ENCODE measurements around the gene CCDC15. TPM values are rescaled to one million over a fixed set of nuclear protein-coding genes. Genes with fewer than 3 reads are reported as not detected.

CCDC15 gene
- total RNA-seq, 1 experiment from 2014 or later = 2.8 TPM

- no peaks in the 10 kb centered on the region; a peak in 1 of 7 replicates for H3K36me3 Mint-ChIP-seq (ENCODE audit: insufficient read depth in 1 of 3, low read depth in 3 of 3)
- H3K79me1 ChIP-seq (ENCODE audit: insufficient read depth, low read depth, low read length, poor library complexity, severe bottlenecking) = no peaks in the 10 kb centered on the region
- H3K9me3 ChIP-seq (ENCODE audit: control insufficient read depth, low read depth, low read length) = no peaks in the 10 kb centered on the region
- H3K4ac ChIP-seq (ENCODE audit: low read depth, low read length) = no peak overlapping the region
- no peak overlapping the region for H3K23ac ChIP-seq (ENCODE audit: insufficient read length, low read depth, low read length)
- no peak overlapping the region for H3K27ac Mint-ChIP-seq
- no peaks in the 10 kb centered on the region for H3K9me3 Mint-ChIP-seq
- no peaks in the 10 kb centered on the region for H3K79me2 ChIP-seq (ENCODE audit: insufficient read depth, low read length)
- no peak overlapping the region for H3K4me3 Mint-ChIP-seq
- no peak overlapping the region for H3K18ac ChIP-seq (ENCODE audit: insufficient read length, low read depth, low read length)
- H2BK5ac ChIP-seq (ENCODE audit: insufficient read length, low read length) = no peak overlapping the region
- H4K5ac ChIP-seq (ENCODE audit: insufficient read length, low read depth, low read length) = no peak overlapping the region
- no peak overlapping the region for H4K91ac ChIP-seq (ENCODE audit: insufficient read length, low read depth, low read length)
- no peak overlapping the region for H3K56ac ChIP-seq (ENCODE audit: insufficient read length, low read depth, low read length)
- H3K4me1 ChIP-seq (ENCODE audit: insufficient read depth, low read length) = no peaks in the 10 kb centered on the region; the same call in 1 of the 2 replicates
- H2BK12ac ChIP-seq (ENCODE audit: insufficient read length, low read depth, low read length) = no peak overlapping the region
- peaks cover 8% of the 10 kb centered on the region for H3K23me2 ChIP-seq (ENCODE audit: insufficient read length, low read depth, low read length, poor library complexity, severe bottlenecking)
- no peak overlapping the region for H3K9ac ChIP-seq (ENCODE audit: extremely low read depth, insufficient read length, low read length)
- H3K4me1 Mint-ChIP-seq = no peaks in the 10 kb centered on the region
- no peak for DNase-seq
- no peak for TF ChIP-seq CTCF (conservative IDR thresholded peaks at IDR 0.05)
- no peaks in the 10 kb centered on the region for H3K27me3 ChIP-seq (ENCODE audit: insufficient read depth, low read length)
- H4K8ac ChIP-seq (replicated peaks; ENCODE audit: insufficient read length, low read depth, low read length) = no peak overlapping the region
- WGBS (ENCODE audit: extremely low coverage, insufficient read length, low lambda C conversion rate) = no CpG with 5 or more reads among the region's 6 CpGs
- no peak overlapping the region for H3T11ph ChIP-seq (ENCODE audit: low read length)
- no peak overlapping the region for H2AK5ac ChIP-seq (ENCODE audit: insufficient read length, low read length)
- peak overlapping the region; percentile 79 for H3K4me2 ChIP-seq (ENCODE audit: insufficient read depth, insufficient read length, low read length)
- no peak overlapping the region for H2BK15ac ChIP-seq (ENCODE audit: low read depth, low read length)
- H3K27me3 Mint-ChIP-seq (ENCODE audit: low read depth) = peaks cover 1% of the 10 kb centered on the region
- no peak overlapping the region for H2AFZ ChIP-seq (ENCODE audit: low read length)
- H4K20me1 ChIP-seq (ENCODE audit: control insufficient read depth, insufficient read depth, insufficient read length) = no peaks in the 10 kb centered on the region
- H3K14ac ChIP-seq (ENCODE audit: insufficient read depth, low read length) = no peak overlapping the region
- no peak overlapping the region for H2BK120ac ChIP-seq (ENCODE audit: low read depth, low read length, poor library complexity, severe bottlenecking)
- no peak overlapping the region for H3K27ac ChIP-seq (ENCODE audit: insufficient read length, low read depth, low read length)
- no peak overlapping the region for H2BK20ac ChIP-seq (ENCODE audit: low read depth, low read length, poor library complexity, severe bottlenecking)
Measured at GRCh38 chr11:124954590-124954955, 571 bp downstream of the CCDC15 start.
